Measurements from ENCODE around the gene ANKRD17.
"Not testable (repeated sequence)": the region's sequence is repeated elsewhere in the genome, so short reads cannot be mapped to it uniquely, and the experiment has no call there.

DNA sequence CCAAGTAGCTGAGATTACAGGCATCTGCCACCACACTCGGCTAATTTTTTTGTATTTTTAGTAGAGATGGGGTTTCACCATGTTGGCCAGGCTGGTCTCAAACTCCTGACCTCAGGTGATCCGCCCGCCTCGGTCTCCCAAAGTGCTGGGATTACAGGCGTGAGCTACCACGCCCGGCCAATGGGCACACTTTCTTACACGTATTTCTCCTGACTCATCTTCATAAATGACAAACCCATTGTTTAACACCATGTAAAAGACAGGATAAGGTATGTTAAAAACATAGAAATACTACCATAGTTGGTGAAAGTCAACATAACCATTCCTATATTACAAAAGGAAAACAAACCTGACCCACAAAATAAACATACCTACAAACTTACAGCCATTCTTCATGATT lies 2.8 kb downstream of the ANKRD17 start:
- TF ChIP-seq, protein P1, sequence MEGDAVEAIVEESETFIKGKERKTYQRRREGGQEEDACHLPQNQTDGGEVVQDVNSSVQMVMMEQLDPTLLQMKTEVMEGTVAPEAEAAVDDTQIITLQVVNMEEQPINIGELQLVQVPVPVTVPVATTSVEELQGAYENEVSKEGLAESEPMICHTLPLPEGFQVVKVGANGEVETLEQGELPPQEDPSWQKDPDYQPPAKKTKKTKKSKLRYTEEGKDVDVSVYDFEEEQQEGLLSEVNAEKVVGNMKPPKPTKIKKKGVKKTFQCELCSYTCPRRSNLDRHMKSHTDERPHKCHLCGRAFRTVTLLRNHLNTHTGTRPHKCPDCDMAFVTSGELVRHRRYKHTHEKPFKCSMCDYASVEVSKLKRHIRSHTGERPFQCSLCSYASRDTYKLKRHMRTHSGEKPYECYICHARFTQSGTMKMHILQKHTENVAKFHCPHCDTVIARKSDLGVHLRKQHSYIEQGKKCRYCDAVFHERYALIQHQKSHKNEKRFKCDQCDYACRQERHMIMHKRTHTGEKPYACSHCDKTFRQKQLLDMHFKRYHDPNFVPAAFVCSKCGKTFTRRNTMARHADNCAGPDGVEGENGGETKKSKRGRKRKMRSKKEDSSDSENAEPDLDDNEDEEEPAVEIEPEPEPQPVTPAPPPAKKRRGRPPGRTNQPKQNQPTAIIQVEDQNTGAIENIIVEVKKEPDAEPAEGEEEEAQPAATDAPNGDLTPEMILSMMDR (tag by site-specific recombination; IDR thresholded peaks at IDR 0.05) = not testable (repeated sequence)
- TF ChIP-seq, protein P2, sequence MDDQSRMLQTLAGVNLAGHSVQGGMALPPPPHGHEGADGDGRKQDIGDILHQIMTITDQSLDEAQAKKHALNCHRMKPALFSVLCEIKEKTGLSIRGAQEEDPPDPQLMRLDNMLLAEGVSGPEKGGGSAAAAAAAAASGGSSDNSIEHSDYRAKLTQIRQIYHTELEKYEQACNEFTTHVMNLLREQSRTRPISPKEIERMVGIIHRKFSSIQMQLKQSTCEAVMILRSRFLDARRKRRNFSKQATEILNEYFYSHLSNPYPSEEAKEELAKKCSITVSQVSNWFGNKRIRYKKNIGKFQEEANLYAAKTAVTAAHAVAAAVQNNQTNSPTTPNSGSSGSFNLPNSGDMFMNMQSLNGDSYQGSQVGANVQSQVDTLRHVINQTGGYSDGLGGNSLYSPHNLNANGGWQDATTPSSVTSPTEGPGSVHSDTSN (CRISPR knock-in tag; IDR thresholded peaks at IDR 0.05) = not testable (repeated sequence)
